ENCODE data around the gene ARHGAP21.

Gene ARHGAP21

GRCh38 chr10:24722131-24722675 is 1.5 kb downstream of the ARHGAP21 start:
- DNase-seq = no peak

DNA sequence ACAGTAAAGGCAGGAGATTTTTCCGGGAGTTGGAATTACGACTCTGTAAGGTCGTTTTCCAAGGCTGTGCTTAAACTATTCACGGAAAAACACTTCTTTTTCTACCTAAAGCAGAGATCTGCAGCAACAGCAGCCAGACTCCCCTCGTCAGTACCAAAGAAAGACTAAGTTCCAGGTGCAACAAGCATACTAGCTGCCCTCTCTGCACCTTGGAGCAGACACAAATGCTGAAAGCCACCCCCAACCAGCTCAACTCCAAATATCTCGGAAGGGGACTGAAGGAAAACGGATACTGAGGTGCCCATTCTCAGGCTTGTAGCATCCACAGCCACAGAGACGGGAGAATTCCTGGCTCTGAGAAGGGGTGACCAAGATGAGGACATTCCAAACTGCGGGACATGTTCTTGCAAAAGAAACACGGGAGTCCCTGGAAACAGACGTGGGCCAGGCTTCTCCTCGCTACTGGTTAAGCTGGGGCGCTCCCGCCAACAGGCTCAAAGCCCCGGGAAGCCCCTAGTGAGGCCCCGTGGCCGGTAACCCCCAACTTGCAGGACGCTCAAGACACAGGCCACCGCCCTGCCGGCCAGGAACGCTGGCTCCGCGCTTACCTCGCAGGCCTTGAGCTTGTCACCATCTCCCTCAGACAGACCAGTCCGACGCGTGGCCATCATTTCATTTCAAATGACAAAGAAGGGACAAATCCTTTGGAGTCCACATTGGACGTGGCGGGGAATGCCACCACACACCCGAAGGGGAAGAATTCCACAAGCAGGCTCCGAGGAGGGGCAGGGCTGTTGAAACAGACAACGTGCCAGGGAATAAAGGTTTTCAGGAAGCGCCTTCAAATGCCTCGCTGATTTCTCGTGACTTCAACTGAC is 2.2 kb downstream of the ARHGAP21 start:
- DNase-seq = no peak

GRCh38 chr10:24720096-24720495 is 3.6 kb downstream of the ARHGAP21 start:
- no peak for DNase-seq

- DNase-seq = no peak
Measured at GRCh38 chr10:24718031-24718855, 5.4 kb downstream of the ARHGAP21 start.

DNA sequence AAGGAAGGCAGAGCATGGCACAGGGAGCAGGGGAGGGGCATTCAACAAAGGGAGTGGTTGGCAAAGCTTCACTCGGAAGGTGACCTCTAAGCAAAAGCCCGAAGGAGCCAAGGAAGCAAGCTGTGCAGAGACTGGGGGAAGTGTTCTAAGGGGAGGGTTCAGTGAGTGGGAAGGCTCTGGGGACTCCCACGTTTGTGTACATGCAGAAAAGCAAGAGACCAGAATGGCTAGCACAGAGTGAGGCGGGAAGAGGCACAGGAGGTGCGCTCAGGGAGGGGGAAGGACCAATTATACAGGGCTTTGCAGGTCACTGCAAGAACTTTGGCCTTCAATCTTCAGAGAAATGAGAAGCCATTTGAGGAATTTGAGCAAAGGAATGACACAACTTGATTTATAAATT is 7.4 kb downstream of the ARHGAP21 start:
- DNase-seq = no peak

- DNase-seq = no peak
Measured at GRCh38 chr10:24715246-24715769, 8.4 kb downstream of the ARHGAP21 start.

DNA sequence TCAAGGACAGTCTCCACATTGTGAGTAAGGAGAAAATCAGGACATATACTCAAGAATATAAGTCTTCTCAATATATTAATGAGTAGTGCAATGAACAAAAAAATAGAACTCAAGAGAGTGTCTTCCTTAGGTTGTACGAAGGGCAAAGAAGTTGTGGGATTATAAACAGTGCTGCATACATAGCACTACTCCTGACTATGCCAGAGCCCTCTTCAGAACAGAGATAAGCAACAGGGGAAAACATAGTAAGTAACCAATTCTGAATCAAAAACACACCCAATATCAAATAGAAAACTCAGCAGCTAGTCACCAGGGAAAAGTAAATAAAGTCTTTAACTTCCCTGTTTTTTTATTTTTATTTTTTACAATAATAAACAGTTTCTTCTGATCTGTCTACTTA is 10.6 kb downstream of the ARHGAP21 start:
- no peak for DNase-seq

GRCh38 chr10:24711465-24711864 is 12.2 kb downstream of the ARHGAP21 start:
- DNase-seq = no peak

GRCh38 chr10:24708081-24708480 is 15.6 kb downstream of the ARHGAP21 start:
- no peak for DNase-seq

DNA sequence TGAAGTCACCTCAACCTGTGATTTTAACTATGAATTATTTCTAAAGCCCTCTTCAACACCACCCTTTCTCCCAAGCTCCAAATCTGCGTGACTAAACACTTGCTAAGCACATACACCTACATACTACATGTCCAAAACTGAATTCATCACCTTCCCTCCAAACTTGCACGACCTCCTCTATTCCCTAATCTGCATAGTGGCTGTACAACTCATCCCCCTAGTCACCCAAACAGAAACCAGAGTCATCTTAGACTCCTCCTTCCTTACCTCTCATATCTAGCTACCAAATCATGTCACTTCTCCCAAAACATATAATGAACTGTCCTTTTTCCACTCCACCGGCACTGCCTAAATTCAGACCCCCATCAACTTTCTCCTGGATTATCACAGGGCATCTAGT is 16.2 kb downstream of the ARHGAP21 start:
- no peak for DNase-seq

GRCh38 chr10:24706479-24707118 is 17.1 kb downstream of the ARHGAP21 start:
- DNase-seq = no peak

DNA sequence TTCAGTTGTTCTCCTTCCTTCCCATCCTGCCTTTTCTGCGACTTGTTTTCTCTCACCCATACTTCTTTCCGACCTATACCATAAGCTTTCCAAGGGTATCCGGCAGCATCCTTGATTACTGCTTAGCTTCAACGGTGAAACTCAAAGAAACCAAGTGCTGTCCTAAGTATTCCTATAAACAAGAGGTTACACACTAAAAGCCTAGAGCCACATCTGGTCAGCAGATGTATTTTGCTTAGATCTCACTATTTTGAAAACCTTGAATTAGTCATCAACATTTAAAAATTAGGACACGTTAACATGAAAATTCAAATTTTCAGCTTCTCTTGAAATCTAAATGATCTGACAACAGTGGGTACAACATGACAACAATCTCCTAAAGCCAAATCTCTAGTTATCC is 20.0 kb downstream of the ARHGAP21 start:
- DNase-seq = no peak

- DNase-seq = no peak
Measured at GRCh38 chr10:24701447-24701846, 22.2 kb downstream of the ARHGAP21 start.

DNA sequence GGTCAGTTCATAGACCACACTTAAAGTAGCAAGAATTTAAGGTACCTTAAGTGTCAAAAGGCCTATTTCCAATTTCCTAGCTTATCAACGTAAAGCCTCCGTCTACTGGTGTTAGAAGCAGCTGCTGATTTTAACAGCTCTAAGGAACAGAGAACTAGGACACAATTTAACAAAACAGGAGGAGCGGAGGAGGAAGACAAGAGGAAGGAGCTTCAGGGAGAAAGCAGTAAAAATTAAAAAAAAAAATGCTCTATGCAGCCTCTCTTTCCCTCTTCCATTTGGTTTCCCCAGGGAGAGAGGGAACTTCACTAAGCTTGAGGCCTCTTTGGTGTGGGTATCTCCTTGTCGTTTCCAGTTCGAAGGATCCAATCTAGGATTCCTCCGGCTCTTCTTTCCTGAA is 22.7 kb downstream of the ARHGAP21 start:
- no peak for DNase-seq

DNA sequence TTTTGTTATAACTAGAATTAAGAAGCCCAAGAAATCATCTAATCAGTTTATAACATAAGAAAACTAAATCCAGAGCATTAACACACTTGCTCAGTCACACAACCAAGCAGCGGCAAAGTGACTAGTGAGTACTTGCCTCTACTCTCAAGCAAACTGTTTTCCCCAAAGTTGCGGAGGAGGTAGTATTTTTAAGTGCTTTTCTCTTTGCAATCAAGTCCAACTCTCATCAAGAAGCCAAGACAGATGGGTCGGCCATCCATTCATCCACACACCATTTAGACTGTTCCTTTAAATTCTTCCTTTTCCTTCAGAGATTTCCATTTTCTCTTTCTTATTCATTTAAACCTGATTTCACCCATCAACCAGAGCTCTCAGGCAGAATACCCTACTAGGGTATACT is 25.4 kb downstream of the ARHGAP21 start:
- no peak for DNase-seq

- no peak for DNase-seq
Measured at GRCh38 chr10:24697080-24697479, 26.6 kb downstream of the ARHGAP21 start.

- no peak for DNase-seq
Measured at GRCh38 chr10:24695452-24695851, 28.2 kb downstream of the ARHGAP21 start.

DNA sequence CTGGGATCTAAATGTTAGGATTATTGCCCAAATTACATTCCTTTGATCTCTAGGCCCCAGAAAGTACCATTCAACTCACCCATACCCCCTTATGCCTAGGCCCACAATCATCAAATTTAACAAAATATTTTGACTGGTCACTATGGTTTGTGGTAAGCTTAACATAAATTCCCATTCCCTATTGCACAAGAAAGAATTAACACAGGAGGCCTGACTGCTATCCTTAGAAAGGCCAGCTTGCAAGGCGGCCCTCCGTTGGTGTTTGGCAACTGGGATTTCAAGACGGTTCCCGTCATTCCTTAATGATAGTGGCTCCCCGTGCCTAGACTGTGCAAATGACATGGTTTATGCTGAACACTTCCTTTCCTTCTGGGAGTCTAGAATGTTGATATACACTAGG is 29.6 kb downstream of the ARHGAP21 start:
- DNase-seq = no peak

DNA sequence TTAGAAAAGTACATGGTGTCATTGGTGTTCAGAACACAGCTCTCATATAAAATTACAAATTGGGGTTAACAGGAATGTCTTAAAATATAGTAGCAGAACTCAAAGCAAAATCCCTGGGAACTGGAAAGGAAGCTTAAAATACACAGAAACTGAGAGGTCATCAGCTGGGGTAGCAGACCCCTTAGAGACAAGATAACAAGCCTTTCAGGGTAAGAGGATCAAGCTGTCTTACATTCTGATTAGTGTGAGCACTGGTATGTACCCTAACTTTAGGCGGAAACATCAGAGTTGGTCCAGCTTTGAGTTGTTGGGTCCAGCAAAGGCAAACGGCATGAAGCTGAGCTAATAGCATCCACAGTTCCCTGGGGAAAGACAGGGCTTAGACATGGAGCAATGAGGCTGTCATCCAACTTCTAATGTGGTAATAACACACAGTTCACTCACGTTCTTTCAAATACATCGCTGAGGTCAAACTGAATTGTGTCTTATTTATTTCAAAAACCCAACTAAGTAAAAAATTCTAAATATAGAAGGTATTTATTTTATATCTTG is 32.6 kb downstream of the ARHGAP21 start:
- DNase-seq = no peak

DNA sequence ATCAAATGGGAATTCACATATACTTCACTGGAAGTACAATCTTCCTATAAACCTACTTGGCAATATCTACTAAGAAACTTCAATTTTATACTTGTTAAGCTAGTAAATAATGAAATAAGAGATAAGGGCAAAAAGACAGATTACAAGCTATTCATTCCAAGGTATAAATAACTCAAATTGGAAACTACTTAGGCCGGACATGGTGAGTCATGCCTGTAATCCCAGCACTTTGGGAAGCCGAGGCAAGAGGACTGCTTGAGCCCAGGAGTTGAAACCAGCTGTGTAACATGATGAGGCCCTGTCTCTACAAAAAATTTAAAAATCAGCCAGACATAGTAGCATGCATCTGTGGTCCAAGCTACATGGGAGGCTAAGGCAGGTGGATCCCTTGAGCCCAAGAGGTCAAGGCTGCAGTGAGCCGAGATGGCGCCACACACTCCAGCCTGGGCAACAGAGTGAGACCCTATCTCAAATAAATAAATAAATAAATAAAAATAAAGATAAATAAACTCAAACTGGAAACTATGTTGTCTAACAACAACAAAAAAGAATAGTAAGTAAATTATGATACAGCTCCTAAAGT is 37.6 kb downstream of the ARHGAP21 start:
- DNase-seq = no peak

- DNase-seq = no peak
Measured at GRCh38 chr10:24683554-24683953, 40.1 kb downstream of the ARHGAP21 start.

- no peak for DNase-seq
Measured at GRCh38 chr10:24681572-24682088, 42.1 kb downstream of the ARHGAP21 start.

All from NCI-H2081 treated with DMSO at 0.1 percent for 48 hours (cell line).